Measurements from ENCODE around the gene SPI1.
"Not testable (repeated sequence)": the region's sequence is repeated elsewhere in the genome, so short reads cannot be mapped to it uniquely, and the experiment has no call there.

SPI1 gene

DNA sequence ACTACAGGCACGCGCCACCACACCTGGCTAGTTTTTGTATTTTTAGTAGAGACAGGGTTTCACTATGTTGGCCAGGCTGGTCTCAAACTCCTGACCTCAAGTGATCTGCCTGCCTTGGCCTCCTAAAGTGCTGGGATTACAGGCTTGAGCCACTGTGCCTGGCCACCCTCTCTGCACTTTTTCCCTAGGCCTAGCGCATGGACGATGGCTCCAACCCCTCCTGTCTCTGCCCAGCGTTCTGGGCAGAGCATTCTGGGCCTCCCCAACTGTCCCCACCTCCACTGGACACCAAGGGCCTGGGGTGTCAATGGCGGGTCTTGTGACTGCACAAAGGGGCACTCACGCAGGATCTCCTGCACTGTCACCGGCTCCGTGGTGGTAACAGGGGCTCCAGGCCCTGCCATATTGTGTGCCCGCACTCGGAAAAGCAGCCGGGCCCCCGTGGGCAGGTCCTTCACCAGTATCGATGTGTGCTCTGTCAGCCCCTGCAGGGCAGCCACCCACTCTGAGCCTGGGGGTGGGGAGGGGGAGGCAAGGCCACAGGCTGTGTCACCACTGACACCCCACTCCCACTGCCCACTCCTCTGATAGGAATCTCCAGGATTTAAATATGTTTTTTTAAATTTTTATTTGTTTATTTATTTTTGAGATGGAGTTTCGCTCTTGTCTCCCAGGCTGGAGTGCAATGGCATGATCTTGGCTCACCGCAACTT lies 43.5 kb downstream of the SPI1 start:
- H3K9me3 Mint-ChIP-seq; H3K4me1 Mint-ChIP-seq (ENCODE audit: low read depth); H3K27me3 Mint-ChIP-seq; H3K27ac Mint-ChIP-seq; DNase-seq; H3K4me3 Mint-ChIP-seq: not testable (repeated sequence)
- H3K36me3 Mint-ChIP-seq (ENCODE audit: low read depth): peaks cover 16% of the 10 kb centered on the region

DNA sequence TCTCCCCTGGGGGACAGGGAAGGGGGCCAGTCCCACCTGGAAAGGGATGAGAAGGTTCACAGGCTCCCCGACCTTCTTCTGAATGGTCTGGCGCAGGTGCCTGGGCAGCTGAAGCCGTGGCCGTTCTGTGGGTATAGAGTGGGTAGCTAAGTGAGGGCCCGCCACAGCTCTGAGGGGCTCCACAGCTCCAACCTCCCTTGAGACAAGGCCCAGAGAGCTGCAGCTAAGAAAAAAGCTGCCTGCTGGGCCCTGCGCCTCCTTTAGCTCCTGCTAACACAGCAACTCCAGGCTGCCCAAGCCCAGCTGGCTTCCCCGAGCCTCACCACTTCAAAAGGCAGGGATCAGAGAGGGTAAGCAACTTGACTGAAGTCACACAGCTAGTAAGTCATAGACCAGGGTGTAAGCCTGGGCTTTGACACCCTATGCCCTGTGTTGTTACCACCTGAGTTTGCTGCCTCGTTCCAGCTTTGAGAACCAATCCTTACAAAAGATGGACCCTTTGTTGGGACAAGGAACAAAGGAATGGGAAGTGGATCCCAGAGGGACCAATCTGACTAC lies 44.4 kb downstream of the SPI1 start:
- Mint-ChIP-seq H3K27ac (no peak overlapping the region), H3K27me3 (no peaks in the 10 kb centered on the region), H3K36me3 (ENCODE audit: low read depth) (peaks cover 24% of the 10 kb centered on the region), H3K9me3 (no peaks in the 10 kb centered on the region), H3K4me3 (no peak overlapping the region), H3K4me1 (ENCODE audit: low read depth) (no peaks in the 10 kb centered on the region)
- no peak for DNase-seq

DNA sequence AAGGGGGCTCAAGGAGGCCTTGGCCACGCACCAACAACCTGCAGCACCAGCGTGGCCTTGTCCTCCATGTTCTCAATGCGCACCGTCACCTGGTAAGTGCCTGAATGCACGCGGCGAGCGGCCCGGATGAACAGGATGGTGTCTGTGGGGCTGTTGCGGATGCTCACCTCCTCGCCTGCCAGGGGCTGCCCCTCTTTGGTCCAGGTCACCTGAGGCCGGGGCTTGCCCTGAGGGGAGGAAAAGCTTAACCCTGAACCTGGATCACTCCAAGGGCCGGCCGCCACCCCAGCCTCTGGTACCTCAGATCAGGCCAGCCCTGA lies 44.9 kb downstream of the SPI1 start:
- Mint-ChIP-seq H3K4me3 (no peak overlapping the region), H3K27me3 (no peaks in the 10 kb centered on the region), H3K4me1 (ENCODE audit: low read depth) (no peaks in the 10 kb centered on the region), H3K27ac (no peak overlapping the region), H3K36me3 (ENCODE audit: low read depth) (peaks cover 28% of the 10 kb centered on the region), H3K9me3 (no peaks in the 10 kb centered on the region)
- DNase-seq: no peak

DNA sequence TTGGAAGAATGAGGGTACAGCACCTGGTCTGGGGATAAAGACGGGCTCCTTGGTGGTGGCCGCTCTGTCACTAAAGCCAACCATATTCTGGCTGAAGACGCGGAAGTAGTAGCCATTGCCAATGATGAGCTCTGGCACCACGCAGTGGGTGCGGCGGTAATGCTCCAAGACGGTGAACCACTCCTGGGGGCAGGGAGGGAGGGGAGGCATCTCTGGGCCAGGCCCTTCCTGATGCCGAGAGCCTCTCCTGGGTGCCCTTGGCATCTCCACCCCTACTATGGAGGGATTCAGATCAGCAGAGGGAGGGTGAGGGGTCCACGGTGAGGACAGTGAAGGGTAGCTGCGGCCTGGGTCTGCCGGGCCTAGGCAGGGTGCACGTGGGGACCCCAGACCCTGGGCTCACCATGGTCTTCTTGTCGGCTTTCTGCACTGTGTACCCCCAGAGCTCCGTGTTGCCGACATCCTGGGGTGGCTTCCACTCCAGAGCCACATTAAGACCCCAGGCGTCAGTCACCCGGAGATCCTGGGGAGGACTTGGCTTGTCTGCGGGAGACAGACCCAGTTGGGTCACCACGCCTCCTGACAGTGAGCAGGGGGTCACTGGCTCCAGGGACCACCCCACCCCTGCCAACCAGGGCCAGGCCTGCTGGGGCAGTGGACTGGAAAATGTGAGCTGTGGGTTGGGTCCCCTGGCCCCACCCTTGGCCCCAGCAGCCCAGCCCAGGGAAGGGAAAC lies 45.4 kb downstream of the SPI1 start:
- H3K4me1 Mint-ChIP-seq (ENCODE audit: low read depth): no peaks in the 10 kb centered on the region
- no peak for DNase-seq
- no peaks in the 10 kb centered on the region for H3K9me3 Mint-ChIP-seq
- H3K4me3 Mint-ChIP-seq: no peak overlapping the region
- no peaks in the 10 kb centered on the region for H3K27me3 Mint-ChIP-seq
- peaks cover 34% of the 10 kb centered on the region for H3K36me3 Mint-ChIP-seq (ENCODE audit: low read depth)
- no peak overlapping the region for H3K27ac Mint-ChIP-seq

DNA sequence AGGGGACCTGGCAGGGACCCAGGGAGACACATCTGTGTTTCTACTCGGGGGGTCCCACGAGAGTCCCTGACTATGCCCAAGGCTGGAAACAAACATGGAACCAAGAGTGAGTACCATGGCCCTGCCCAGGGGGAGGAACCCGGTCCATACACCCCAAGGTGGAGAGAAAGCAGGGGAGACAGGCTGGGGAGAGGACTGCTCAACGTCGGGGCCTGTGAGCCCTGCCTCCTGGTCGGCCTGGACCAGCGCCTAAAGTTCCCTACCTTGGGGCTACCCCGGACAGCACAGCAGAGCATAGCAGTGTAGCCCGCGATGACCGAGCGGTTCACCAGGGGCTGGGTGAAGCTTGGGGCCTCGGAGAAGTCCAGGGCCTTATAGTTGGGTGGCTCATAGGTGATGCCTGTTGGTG lies 46.0 kb downstream of the SPI1 start:
- Mint-ChIP-seq H3K4me1 (ENCODE audit: low read depth) (no peaks in the 10 kb centered on the region), H3K9me3 (no peaks in the 10 kb centered on the region), H3K4me3 (no peak overlapping the region), H3K27ac (no peak overlapping the region), H3K36me3 (ENCODE audit: low read depth) (peaks cover 40% of the 10 kb centered on the region), H3K27me3 (no peaks in the 10 kb centered on the region)
- DNase-seq: no peak

DNA sequence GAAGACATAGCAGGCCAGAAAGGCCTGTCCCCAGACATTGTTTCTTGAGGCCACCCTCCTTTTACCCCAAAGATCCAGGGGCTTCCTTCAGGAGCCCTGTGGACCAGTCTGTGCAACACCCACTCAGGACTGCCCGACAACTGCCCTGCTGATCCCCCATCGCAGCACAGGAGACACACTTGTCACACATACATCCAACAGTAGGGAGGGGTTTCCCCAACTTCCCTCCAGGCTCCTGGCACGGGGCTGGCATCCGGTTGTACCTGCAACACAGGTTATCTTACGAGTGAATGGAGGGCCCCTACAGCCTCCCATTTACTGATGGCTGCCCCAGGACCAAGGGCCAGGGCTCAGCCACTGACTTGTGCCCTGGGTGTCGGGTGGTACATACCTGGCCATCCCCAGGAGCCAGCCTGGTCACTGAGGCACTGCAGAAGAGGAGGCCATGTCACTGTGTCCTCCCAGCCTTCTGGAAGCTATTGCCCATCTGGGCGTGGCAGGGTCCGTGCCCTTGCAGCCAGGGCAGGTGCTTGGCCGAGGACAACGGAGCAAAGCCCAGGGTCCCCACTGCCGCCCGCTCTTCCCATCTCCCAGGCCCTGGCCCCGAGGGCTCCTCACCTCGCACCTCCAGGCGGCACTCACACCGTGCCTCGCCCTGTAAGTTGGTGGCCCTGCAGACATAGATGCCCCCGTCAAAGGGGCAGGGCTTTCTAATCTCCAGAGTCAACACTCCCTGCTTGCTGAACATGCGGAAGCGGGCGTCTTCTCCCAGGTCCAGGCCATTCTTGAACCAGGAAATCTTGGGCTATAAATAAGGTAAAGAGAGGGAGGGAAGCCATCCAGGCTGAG lies 46.7 kb downstream of the SPI1 start:
- H3K36me3 Mint-ChIP-seq (ENCODE audit: low read depth): peaks cover 47% of the 10 kb centered on the region
- DNase-seq: no peak
- no peak overlapping the region for H3K4me3 Mint-ChIP-seq
- no peaks in the 10 kb centered on the region for H3K9me3 Mint-ChIP-seq
- H3K4me1 Mint-ChIP-seq (ENCODE audit: low read depth): no peaks in the 10 kb centered on the region
- no peak overlapping the region for H3K27ac Mint-ChIP-seq
- no peaks in the 10 kb centered on the region for H3K27me3 Mint-ChIP-seq

DNA sequence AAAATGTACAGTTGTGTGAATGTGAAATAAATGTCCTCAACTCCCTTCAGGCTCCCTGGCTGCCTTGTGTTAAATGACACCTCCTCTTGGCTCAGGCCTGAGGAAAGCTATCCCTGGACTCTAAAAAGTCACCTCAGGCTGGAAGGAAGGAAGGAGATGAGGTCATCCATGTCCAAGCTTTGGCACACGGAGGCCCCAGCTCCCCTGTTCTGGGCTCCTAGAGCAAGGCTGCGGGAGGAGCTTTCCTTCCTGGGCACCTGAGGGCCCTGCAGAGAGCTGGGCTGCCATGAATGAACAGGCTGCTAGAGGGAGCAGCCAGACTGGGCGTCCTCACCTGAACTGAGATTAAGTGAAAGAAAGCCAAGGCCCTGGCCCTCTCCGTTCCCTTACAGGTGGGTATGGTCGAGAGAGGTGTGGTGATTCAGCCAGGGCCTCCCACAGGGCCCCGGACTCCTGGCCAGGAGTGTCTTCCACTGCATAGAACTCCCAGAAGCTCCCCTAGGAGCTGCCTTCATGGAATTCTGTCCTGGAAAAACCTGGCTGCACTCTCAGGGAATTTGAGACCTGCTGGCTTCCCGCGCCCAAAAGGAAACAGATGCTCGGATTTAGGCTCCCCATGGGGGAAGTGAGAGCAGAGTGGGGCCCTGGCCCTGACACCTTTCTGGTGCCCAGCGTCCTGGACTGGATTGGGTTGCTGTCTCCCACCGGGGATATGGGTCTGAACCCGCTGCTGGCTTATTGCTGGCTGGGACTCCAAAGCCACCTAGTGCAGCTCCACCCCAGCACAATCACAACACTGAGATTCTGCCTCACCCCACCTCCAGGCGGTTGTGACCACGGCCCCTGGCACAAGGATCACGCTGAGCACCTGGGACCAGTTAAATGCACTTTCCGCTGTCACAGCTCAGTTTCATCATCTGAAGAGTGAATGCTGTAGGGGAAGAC lies 48.1 kb downstream of the SPI1 start:
- Mint-ChIP-seq H3K27me3 (no peaks in the 10 kb centered on the region), H3K9me3 (no peaks in the 10 kb centered on the region), H3K27ac (peak overlapping the region; percentile 52), H3K4me1 (ENCODE audit: low read depth) (no peaks in the 10 kb centered on the region), H3K4me3 (no peak overlapping the region), H3K36me3 (ENCODE audit: low read depth) (peaks cover 61% of the 10 kb centered on the region)
- no peak for DNase-seq

DNA sequence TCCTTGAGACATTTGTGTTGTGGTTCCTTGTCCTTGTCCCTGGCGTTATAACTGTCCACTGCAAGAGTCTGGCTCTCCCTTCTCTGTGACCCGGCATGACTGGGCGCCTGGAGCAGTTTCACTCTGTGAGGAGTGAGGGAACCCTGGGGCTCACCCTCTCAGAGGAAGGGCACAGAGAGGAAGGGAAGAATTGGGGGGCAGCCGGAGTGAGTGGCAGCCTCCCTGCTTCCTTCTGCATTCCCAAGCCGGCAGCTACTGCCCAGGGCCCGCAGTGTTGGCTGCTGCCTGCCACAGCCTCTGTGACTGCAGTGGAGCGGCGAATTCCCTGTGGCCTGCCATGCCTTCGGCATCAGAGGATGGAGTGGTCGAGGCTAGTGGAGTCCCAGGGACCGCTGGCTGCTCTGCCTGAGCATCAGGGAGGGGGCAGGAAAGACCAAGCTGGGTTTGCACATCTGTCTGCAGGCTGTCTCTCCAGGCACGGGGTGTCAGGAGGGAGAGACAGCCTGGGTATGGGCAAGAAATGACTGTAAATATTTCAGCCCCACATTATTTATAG lies 48.8 kb downstream of the SPI1 start:
- Mint-ChIP-seq H3K36me3 (ENCODE audit: low read depth) (peaks cover 66% of the 10 kb centered on the region), H3K27me3 (no peaks in the 10 kb centered on the region), H3K27ac (peak overlapping the region; percentile 41), H3K4me1 (ENCODE audit: low read depth) (no peaks in the 10 kb centered on the region), H3K4me3 (no peak overlapping the region), H3K9me3 (no peaks in the 10 kb centered on the region)
- no peak for DNase-seq

DNA sequence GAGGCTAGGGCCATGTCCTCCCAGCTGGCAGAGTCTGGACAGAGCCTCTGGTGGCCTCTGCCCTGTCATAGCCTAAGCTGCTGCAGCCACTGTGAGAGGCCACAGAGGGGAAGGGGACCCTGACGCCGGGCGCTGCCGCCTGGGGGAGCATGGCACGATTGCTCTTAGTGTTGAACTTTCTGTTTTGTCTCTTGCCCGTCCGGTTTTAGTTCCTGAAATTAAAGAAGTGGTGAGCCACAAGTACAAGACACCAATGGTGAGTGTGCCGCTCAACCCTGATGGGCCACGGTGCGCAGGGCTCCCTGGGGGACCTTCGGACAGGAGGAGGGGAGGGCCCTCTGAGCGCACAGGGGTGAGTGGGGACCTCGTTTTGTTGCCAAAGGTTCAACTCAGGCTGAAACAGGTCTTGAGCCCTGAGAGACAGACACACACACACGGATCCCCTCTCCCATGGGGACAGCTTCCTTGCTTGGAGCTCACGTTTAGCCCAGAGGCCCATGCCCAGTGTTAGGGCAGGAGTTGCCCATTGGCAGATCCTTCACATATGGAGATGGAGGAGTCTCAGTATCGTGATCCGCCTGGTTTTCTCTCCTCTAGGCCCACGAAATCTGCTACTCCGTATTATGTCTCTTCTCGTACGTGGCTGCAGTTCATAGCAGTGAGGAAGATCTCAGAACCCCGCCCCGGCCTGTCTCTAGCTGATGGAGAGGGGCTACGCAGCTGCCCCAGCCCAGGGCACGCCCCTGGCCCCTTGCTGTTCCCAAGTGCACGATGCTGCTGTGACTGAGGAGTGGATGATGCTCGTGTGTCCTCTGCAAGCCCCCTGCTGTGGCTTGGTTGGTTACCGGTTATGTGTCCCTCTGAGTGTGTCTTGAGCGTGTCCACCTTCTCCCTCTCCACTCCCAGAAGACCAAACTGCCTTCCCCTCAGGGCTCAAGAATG lies 49.6 kb downstream of the SPI1 start:
- DNase-seq: no peak
- peak overlapping the region; percentile 46 for H3K27ac Mint-ChIP-seq
- peaks cover 66% of the 10 kb centered on the region for H3K36me3 Mint-ChIP-seq (ENCODE audit: low read depth)
- H3K4me3 Mint-ChIP-seq: no peak overlapping the region
- no peaks in the 10 kb centered on the region for H3K9me3 Mint-ChIP-seq
- H3K4me1 Mint-ChIP-seq (ENCODE audit: low read depth): no peaks in the 10 kb centered on the region
- H3K27me3 Mint-ChIP-seq: no peaks in the 10 kb centered on the region

DNA sequence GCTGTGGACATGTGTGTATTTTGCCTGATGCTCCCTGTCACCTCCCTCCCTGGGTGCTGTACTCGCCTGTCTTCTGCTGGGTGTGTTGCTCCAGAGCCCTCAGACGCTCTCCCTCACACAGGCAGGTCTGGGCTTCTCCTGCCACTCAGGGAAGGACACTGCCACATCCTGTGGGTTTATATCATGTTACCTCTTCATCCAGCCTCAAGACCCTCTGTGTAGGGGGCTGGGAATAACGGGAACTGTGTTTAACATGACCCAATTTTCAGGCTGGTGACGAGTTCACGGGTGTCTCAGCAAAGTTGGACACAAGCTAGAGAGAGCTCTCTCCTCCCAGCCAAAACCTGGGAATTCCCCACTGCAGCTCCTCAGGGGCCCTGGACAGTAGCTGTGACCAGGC lies 50.4 kb downstream of the SPI1 start:
- H3K4me3 Mint-ChIP-seq: no peak overlapping the region
- H3K36me3 Mint-ChIP-seq (ENCODE audit: low read depth): peaks cover 66% of the 10 kb centered on the region
- no peaks in the 10 kb centered on the region for H3K9me3 Mint-ChIP-seq
- DNase-seq: no peak
- H3K4me1 Mint-ChIP-seq (ENCODE audit: low read depth): no peaks in the 10 kb centered on the region
- H3K27ac Mint-ChIP-seq: peak overlapping the region; percentile 46
- H3K27me3 Mint-ChIP-seq: no peaks in the 10 kb centered on the region

DNA sequence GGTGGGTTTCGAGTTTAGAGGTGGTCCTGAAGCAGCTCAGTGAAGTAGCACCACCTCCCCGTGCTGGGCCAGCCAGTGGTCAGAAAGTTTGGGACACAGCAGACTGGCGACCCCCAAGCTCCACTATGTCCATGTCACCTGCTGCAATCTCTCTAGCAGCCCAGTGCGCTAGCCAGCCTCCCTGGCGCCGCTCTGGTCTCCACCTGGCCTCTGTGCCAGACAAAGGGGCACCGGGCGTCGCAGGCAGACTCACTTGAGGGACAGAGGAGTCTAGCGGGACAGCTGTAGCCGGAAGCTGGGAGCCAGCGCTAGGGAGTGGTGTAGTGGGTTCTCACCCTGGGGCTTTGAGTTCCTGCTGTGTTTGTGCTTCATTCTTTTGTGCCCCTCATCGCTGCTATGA lies 51.3 kb downstream of the SPI1 start:
- Mint-ChIP-seq H3K4me3 (no peak overlapping the region), H3K27me3 (no peaks in the 10 kb centered on the region), H3K36me3 (ENCODE audit: low read depth) (peaks cover 71% of the 10 kb centered on the region), H3K9me3 (no peaks in the 10 kb centered on the region), H3K4me1 (ENCODE audit: low read depth) (no peaks in the 10 kb centered on the region), H3K27ac (peak overlapping the region; percentile 73)
- DNase-seq: no peak

DNA sequence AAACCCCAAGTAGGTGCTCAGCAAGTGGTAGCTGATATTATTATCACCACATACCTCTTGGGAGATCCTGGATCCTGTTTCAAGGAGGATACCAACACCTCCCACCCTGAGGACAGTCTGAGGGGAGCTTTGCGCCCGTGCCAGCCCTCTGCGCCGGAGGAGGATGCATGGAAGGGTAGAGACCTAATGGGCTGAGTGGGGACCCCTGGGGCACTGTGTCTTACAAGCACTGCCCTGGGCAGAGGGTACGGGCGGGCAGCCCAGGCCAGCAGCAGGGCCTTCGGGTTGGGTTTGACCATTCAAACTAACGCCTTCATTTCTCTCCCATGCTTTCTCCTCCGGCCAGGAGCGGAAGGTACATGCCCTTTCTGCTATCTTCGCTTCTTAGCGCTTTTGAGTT lies 52.1 kb downstream of the SPI1 start:
- Mint-ChIP-seq H3K27me3 (no peaks in the 10 kb centered on the region), H3K36me3 (ENCODE audit: low read depth) (peaks cover 77% of the 10 kb centered on the region), H3K4me1 (ENCODE audit: low read depth) (no peaks in the 10 kb centered on the region), H3K27ac (peak overlapping the region; percentile 41), H3K4me3 (no peak overlapping the region), H3K9me3 (no peaks in the 10 kb centered on the region)
- DNase-seq: no peak
